SK-N-SH treated with all-trans-retinoic acid at 6 μM for 48 hours (cell line): ENCODE data around the gene FNIP2.

Experiments used
- RARB ChIP-seq: fragments of 250-450 bp; sonication (Bioruptor Pico); IDR thresholded peaks from 2 replicates; pipeline ENCODE4 v1.8.0; 2021; ENCODE audit warnings: mild to moderate bottlenecking, moderate library complexity
- SNAI2 ChIP-seq: fragments of 250-450 bp; sonication (Bioruptor Pico); IDR thresholded peaks from 2 replicates; pipeline ENCODE4 v1.5.0; 2020; ENCODE audit warnings: mild to moderate bottlenecking, moderate library complexity
- TCF4 ChIP-seq: fragments of 250-450 bp; sonication (Bioruptor Pico); IDR thresholded peaks from 2 replicates; pipeline ENCODE4 v1.8.0; 2021; ENCODE audit warnings: mild to moderate bottlenecking, moderate library complexity, borderline replicate concordance
- ZFP3 ChIP-seq: fragments of 250-450 bp; sonication (Bioruptor Pico); IDR thresholded peaks from 2 replicates; pipeline ENCODE4 v1.5.0; 2020; ENCODE audit warnings: mild to moderate bottlenecking, moderate library complexity
- ZFP30 ChIP-seq: fragments of 450-650 bp; formaldehyde crosslinking; IDR thresholded peaks from 2 replicates; pipeline ENCODE4 v1.5.0; 2022; ENCODE audit warnings: mild to moderate bottlenecking, moderate library complexity
- TF ChIP-seq, protein P1 (sequence below): fragments of 250-450 bp; sonication (Bioruptor Pico); IDR thresholded peaks from 2 replicates; pipeline ENCODE4 v1.8.0; 2020; ENCODE audit warnings: mild to moderate bottlenecking, moderate library complexity, borderline replicate concordance
- TF ChIP-seq, protein P2 (sequence below): fragments of 250-450 bp; sonication (Bioruptor Pico); IDR thresholded peaks from 2 replicates; pipeline ENCODE4 v1.5.1; 2020; ENCODE audit warnings: low read depth, mild to moderate bottlenecking, moderate library complexity

DNA sequence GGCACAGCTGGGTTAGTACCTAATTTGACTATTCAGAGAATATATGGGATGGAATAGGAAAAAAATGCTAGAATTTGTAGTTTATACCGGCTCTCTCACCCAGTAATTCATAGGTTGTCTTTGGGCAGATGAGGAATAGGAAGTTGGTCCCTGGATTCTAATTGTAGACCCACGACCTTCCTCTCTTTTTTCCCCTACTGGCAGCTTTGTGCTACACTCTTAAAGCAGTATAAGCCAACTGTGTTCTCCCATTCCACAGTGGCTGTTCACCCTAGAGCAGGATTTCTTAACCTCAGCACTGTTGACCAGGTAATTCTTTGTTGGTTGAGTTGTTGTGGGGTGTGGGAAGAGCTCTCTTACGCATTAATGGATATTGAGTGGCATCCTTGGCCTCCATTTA, 92.9 kb downstream of the FNIP2 start:
- TF ChIP-seq TCF4 (CRISPR knock-in tag) = no peak
- TF ChIP-seq, protein P1, sequence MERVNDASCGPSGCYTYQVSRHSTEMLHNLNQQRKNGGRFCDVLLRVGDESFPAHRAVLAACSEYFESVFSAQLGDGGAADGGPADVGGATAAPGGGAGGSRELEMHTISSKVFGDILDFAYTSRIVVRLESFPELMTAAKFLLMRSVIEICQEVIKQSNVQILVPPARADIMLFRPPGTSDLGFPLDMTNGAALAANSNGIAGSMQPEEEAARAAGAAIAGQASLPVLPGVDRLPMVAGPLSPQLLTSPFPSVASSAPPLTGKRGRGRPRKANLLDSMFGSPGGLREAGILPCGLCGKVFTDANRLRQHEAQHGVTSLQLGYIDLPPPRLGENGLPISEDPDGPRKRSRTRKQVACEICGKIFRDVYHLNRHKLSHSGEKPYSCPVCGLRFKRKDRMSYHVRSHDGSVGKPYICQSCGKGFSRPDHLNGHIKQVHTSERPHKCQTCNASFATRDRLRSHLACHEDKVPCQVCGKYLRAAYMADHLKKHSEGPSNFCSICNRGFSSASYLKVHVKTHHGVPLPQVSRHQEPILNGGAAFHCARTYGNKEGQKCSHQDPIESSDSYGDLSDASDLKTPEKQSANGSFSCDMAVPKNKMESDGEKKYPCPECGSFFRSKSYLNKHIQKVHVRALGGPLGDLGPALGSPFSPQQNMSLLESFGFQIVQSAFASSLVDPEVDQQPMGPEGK = no peak
- no peak for TF ChIP-seq ZFP30 (CRISPR knock-in tag)
- no peak for TF ChIP-seq ZFP3
- TF ChIP-seq, protein P2, sequence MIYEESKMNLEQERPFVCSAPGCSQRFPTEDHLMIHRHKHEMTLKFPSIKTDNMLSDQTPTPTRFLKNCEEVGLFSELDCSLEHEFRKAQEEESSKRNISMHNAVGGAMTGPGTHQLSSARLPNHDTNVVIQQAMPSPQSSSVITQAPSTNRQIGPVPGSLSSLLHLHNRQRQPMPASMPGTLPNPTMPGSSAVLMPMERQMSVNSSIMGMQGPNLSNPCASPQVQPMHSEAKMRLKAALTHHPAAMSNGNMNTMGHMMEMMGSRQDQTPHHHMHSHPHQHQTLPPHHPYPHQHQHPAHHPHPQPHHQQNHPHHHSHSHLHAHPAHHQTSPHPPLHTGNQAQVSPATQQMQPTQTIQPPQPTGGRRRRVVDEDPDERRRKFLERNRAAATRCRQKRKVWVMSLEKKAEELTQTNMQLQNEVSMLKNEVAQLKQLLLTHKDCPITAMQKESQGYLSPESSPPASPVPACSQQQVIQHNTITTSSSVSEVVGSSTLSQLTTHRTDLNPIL (CRISPR knock-in tag) = no peak
- TF ChIP-seq RARB = no peak
- TF ChIP-seq SNAI2 (CRISPR knock-in tag) = no peak
